GM12872 (cell line): ENCODE results near the gene ELAVL3.

Experiments
- TF ChIP-seq, protein P1 (sequence below): IDR thresholded peaks from 3 replicates; pipeline ENCODE4 v1.5.1; 2011; ENCODE audit warnings: low read depth, mild to moderate bottlenecking, low read length, moderate library complexity; ENCODE audit not compliant: insufficient read depth

The ELAVL3 gene

GRCh38 chr19:11483366-11484111 is 2.7 kb upstream of the ELAVL3 start:
- TF ChIP-seq, protein P1, sequence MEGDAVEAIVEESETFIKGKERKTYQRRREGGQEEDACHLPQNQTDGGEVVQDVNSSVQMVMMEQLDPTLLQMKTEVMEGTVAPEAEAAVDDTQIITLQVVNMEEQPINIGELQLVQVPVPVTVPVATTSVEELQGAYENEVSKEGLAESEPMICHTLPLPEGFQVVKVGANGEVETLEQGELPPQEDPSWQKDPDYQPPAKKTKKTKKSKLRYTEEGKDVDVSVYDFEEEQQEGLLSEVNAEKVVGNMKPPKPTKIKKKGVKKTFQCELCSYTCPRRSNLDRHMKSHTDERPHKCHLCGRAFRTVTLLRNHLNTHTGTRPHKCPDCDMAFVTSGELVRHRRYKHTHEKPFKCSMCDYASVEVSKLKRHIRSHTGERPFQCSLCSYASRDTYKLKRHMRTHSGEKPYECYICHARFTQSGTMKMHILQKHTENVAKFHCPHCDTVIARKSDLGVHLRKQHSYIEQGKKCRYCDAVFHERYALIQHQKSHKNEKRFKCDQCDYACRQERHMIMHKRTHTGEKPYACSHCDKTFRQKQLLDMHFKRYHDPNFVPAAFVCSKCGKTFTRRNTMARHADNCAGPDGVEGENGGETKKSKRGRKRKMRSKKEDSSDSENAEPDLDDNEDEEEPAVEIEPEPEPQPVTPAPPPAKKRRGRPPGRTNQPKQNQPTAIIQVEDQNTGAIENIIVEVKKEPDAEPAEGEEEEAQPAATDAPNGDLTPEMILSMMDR, result no peak

DNA sequence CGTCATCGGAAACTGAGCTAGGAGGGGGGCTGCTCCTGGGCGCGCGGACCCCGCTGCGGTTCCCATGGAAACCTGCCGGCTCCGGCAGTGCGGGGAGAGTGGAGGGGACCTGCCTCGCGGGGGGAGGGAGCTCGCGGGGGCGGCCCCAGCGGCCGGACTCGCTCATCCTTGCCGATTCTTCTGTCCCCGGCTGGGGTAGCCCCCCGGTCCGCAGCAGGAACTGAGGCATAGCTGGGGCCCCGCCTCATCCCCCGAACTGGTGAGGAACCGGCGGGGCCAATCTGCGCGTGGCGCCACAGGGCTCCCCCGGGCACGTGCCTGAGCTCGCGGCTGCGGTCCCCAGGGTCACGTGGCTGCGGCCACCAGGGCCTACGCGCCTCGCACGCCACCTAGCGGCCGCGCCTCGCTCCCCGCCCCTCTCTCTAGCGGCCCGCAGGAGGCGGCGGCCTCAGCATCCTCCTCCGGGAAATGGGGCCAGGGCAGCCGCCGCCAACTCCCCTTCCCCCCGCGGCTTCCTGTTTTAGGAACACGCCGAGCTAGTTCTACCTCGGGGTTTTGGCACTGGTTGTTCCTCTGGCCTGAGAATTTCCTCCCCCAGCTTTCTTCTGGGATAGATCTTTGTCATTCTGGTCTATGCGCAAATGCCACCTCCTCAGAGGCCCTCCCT is 1.7 kb upstream of the ELAVL3 start:
- TF ChIP-seq, protein P1, result peak; percentile 92

DNA sequence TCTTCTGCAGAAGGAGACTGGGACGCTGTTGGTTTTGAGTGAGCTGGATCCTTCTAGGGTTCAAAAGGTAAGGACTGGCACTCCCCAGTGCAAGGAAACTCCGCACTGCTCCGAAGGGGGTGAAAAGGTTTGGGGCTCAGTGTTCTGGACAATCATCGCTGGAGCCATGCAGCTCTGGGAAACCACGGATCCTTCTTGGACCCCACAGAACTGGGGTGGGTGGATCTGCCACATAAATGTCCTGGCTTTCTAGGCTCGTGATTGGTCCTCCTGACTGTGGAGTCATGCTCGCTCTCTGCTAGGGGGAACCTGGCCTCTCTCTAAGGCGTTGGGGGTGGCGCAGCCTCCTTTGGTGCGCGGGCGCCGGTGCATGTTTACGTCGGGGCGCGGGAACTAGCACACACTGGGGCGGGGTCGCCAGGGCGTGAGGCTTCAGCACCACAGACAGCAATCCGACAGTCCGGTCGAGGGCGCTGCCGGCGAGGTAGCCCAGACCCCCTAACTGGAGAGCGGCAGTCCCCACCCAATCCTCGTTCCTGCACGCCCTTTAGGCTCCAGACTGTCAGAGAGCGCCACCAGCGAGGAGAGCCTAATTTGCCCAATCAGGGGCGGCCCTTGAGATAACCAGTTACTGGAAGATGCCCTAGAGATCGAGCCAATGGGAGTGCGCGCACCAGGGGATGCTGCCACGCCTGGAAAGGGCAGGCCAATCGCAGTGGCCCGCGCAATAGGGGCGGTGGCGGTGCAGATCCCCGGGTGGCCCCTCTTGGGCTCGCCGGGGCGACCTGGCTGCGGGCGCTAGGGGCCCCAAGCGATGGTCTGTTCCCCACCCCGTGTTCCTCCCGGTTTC is 913 bp upstream of the ELAVL3 start:
- TF ChIP-seq, protein P1, result no peak

DNA sequence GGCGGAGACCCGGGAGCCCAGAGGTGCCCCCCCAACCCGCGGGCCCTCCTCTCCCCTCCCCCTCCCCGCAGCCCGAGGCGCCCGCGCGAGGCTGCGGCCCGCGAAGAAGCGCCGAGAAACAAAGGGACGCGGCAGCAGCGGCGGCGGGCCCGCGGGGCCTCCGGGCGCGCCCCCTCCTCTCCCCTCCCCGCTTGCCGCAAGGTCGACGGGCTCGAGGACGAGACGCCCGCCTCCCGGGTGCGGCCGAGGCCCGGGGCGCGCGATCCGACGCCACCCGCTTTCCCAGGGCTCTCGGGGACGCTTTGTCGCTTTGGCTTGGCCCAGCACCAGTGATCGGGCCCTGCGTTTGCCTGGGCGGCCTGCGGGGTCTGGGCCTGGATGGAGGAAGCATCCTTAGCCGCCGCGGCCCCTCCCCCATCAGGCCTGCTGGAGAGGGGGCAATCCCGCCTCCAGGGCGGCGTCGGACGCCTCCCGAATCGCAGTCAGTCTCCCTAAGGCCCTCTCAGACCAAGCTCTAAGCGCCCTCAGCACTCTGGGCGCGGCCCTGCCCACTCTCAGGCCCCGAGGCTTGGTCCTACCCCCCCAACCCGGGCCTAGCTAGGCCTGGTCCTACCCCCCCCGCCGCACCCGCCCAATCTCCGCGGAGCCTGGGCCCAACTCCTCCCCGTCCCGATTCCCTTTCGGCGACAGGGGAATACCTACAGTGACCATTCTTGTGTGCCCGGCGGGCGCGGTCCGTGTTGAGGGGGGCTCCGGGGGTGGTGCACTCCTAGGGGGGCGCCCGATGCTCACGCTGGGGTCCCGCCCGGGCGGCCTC is 740 bp downstream of the ELAVL3 start:
- TF ChIP-seq, protein P1, result no peak

DNA sequence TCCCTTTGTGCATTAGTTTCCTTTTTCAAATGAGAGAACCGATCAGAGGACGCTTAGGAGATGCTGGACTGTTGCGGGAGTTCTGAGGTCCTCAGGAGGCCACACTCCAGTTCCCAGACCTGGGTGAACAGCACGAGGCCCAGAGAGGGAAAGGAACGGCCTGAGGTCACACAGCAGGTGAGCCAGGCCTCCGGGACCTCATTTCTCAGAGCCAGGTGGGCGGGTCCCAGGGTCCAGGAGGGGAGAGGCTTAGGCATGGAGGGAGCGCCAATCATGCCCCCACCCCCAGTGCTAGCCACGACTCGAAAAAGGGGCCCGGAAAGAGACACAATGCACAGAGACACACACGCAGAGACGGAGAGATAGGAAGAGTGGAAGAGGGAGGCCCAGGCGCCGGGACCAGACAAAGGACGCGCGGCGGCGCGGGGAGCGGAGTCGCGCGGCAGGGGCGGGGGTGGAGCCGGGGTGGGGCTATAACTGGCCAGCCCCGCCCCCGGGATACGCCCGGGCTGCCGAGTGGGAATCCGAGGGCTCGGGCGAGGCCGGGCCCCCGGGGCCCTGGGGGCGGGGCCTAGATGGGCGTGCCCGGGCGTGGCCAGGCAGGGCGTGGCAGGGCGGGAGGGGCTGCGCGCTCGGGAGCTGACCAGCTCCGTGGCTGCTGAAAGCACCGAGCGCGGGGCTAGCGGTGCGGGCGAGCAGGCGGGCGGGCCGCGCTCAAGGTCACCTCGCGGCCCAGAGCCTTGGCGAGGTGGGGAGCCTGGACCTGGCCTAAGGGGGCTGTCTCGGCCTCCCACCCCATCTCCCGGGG is 1.6 kb downstream of the ELAVL3 start:
- TF ChIP-seq, protein P1, result no peak

DNA sequence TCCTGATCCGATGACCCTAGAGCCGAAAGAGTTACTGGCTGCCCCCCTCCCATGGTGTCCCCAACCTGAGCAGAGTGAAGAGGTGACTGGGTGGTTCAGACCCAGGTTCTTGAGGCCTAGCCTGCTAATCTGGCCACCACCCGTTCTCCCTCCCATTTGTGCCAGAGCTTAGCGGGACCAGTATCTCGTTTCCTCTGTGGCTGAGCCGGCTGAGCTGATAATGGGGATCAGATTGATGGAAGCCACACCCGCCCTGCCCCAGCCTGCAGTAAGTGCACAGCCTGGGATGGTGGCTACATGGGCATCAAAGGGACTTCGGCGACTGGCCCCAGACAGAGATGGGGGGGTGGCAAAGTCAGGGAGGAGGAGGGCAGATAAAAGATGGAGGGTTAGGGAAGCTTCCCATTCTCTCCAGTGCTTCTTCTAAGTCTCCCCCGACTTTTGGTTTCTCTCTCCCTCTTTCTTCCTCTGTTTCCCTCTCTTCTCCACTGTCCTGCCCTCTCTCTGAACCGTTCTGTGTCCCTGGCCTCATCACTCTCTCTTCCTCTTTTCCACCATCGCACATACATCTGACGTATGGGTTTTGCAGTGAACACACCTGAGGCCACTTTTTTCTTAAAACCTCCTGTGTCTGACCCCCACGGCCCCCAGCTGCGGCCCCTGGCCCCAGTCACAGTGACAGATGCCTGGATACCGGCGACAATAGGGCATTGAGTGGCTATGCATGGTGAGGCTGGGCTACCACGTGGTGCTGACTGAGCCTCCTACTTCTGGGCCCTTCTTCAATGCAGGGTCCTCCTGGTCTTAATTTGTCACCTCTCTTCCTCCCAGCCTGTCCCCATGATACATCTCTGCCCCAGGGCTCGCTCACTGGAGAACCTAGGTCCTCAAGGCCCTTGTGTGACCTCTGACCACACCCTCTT is 2.4 kb downstream of the ELAVL3 start:
- TF ChIP-seq, protein P1, result no peak
